HL-60/S4 (cell line): ENCODE data around the gene ACSF3.

ENCODE experiments used
- in situ Hi-C: fragments of 300-500 bp; cut with MboI; formaldehyde crosslinking; loops from 2 replicates; pipeline ENCODE4 v1.14.3; 2022; ENCODE audit warnings: low sequenced_read_pairs

ACSF3 gene

DNA sequence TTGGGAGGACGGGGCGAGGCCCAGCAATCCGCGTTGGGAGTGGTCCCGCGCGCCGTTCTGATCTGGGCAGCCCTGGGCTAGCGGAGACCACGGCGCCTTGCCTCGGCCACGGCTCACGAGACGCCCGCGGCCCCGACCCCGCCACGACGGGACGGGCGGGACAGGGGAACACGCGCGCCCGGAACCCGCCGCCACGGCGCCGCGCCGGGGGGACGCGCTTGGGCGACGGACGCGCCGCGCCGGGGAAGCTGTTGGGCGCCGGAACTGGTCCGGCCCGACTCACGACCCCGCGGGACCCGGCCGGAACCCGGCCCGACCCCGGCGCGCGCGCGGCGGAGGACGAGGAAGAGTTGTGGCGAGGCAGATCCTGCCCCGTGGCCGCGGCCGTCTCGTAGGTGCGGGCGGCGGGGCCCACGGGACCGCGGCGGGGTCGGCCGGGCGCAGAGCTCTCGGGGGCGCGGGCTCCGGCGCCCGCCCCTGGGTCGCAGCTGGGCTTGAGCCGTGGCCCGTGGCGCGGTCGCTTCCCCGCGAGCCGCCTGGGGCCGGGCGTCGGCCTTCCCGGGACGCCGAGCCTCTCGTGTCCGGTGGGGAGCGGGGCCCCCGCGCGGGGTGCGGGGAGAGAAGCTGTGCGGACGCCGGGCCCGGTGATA lies at the start of gene ACSF3:
TSS of gene ACSF3 (plus strand) at position 251 of the 650 bp plus-strand sequence. CDS start 6,830 bp downstream, outside the sequence.
- in situ Hi-C loops = no loop called here

DNA sequence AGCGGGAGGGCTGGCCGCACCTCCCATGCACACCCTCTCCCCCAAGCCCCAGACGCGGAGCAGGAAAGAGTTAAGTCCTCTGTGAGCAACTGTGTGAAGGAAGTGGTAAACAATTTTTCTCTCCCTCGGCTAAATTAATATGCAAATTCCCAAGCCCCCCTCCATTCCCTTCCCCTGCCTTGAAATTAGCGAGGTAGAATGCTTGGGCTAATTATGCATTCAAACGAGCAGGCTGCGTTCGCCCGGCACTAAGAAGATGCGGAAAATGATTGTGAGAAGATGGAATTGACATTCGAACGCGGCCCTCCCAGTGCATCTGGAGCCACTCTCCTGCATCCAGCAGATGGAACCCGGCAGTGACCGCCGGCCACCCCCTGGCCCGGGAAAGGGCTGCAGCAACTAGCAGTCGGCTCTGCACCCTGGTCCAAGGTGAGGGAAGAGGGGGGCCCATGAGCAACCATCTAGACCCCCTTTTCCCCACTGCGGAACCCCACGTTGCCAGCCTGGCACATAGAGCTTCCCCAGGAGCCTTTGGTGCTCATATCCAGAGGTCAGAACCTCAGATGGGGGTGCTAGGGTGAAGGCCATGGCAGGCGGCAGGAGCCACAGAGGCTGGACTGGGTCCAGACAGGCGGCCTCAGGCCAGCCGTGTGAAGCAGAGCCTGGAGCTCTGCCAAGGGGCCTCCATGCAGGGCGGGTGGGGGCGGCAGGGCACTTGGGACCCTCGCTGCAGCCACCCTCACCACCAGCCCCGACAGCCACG lies 49.1 kb upstream of the ACSF3 start:
- in situ Hi-C loops = no loop called here

DNA sequence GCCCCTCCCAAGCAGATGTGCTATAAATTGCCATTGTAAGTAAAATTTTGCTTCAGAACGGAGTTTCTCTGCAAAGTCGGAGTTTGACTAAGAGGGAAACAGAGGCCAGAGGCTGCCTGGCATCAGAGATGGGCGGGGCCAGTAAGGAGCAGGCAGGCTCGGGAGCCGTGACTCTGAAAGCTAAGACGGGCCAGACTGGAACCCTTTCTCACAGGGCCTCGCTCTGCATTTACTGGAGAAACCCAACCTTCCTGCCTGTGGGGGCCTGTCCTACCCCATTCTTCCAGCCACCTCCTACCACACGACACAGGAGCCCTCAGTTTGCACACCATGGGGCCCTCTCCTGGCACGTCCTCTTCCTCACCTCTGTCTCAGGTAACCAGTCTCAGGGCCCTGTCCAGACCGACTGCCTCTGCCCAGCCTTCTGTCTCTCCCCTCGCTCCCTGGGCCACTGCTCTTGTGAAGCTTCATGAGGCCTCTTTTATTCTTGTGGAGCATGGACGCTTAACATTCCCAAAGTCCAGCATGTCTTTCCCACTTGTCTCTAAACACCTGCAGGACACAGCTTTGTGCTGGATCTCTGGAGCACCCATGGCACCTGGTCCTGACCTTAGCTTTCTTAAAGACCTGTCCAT lies 48.4 kb upstream of the ACSF3 start:
- in situ Hi-C loops = no loop called here

DNA sequence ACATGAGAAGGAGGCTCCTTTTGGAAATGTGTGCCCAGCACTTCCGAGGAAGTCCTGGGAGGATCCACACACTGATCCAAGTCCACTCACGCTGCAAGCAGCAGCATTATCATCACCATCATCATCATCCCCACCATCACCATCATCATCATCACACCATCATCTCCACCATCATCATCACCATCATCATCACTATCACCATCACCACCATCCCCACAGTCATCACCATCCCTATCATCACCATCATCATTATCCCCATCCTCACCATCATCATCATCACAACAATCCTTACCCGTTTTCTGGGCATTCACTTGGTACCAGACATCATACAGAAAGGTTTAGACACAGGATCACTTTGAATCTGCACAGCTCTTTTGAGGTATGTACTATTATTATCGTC lies 47.8 kb upstream of the ACSF3 start:
- in situ Hi-C loops = no loop called here

DNA sequence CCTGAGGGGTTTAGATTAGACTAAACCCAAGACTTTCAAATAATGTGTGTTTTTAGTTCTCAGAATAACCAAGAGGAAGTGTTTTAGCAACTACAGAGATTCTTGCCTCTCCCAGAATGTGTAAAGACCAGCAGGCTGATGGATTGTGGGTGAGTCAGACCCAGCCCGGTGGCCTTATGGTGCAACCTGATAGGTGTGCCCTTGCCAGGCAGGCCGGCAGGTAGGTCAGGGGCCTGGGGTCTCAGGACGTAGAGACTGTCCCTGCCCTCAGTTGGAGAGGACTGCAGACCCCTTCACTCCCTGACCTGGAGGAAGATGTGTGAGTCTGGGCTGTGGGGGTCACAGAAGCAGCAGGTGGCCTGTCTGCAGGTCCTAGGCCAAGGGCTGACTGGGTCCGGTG lies 47.2 kb upstream of the ACSF3 start:
- in situ Hi-C loops = no loop called here

DNA sequence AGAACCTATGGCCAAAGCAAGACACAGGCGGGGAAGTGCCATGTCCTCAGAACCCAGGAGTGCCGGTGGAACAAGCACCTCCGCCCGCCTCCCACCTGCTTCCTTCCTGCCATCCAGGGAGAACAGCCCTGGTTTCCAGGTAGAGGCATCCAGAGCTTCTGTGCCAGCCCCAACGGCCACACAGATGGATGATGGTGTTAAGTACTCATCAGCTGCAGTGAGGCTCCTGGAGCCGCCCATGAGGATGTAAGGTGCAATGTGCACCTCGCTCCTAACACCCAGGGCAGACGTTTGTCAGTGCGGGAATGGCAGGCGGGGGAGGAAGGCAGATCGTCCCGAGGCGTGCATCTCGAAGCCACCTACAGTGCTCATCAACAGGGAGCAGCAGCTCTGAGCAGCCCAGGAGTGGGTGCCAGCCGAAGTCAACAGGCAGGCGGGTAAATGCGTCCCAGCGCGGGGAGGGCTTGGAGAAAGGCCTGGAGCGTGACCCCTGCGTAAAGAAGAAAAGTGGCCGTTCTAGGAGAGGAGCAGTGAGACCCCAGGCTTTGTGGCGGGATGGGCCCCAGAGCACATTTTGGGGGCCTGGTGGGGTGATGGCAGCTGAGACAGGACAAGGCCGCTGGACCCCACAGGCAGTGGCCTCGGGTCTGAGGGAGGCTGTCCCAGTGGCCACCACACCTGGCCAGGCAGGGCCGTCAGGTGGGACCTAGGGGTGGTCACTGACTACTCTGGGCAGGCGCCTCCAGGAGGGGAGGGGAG lies 46.1 kb upstream of the ACSF3 start:
- in situ Hi-C loops = no loop called here

DNA sequence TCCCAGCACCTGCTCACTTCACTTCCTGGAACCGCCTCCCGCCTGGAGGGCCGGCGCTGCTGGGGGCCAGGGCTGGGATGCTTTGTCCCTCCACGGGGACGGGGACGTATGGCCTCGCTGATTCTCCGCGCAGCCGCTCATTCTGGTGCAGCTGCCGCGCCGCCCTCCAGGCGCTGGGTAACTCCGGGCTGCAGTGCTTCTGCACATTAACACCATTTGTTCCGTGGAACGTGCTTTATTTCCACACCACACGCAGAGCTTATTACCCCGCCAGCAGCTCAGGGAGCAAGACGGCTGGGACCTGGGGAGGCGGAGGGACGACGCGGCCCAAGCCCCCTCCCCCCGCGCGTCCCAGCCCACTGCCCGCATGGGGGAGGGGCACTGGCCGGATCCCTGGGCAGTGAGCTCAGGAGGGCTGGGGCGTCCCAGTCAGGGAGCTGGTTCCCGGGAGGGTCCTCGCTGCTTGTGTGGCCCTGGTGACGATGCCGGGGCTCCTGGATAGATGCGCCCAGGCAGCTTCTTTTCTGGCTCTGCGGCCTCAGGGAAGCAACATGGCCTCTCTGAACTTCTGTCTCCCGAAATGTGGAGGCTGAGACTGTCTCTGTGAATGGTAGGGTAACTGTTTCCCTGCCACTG lies 45.4 kb upstream of the ACSF3 start:
- in situ Hi-C loops = no loop called here

DNA sequence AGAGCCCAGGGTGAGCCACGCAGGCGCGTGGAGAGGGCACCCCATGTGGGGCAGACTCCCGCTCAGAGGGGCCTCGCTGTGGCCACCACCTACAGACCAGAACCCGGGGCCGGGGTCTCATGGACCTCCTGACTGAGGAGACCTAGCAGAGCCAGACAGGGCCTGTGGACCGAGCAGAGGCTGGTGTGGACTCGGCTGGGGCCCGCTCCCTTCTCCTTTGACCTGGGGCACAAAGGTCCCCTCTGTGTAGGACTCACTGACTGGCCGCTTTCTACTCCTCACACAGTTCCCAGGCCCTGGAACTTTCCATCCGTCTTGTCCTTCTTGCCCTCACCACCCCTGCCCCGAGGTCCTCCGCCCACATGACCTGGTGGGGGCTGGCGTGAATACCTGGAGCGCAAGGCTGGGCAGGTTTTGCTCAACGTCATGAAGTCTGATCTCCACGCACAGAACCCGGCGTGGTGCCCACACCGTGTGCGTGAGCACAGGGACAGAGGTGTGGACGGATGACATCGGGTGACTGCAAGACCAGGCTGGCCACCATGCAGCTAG lies 44.7 kb upstream of the ACSF3 start:
- in situ Hi-C loops = no loop called here

DNA sequence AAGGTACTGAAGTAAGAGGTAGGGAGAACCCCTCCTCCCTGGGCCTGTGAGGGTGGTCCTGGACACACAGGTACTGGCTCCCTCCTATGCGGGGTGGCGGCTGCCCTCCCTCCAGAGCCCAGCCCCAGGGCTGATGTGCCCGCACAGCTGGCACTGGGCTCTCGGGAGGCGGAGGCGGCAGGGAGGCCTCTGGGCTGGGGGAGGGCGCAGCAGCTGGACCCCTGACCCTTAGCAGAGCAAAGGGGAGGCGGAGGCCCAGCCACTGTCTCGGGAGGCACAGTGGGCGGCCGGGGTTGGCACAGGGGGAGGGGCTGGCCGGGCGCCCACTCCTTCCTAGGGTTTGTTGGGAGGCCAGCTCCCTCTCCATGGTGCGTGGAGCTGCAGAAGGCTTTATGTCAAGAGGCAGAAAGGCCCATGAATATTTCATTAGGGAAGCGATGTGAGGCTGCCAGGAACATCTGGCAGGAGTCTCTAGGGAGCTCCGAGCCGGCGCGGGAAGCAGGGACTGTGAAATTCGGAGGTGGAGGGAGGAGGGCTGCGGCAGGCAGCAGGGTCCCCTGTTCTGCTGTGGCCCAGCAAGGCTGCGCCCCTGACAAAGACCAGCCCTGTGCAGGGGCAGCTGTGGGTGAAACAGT lies 44.1 kb upstream of the ACSF3 start:
- in situ Hi-C loops = no loop called here

DNA sequence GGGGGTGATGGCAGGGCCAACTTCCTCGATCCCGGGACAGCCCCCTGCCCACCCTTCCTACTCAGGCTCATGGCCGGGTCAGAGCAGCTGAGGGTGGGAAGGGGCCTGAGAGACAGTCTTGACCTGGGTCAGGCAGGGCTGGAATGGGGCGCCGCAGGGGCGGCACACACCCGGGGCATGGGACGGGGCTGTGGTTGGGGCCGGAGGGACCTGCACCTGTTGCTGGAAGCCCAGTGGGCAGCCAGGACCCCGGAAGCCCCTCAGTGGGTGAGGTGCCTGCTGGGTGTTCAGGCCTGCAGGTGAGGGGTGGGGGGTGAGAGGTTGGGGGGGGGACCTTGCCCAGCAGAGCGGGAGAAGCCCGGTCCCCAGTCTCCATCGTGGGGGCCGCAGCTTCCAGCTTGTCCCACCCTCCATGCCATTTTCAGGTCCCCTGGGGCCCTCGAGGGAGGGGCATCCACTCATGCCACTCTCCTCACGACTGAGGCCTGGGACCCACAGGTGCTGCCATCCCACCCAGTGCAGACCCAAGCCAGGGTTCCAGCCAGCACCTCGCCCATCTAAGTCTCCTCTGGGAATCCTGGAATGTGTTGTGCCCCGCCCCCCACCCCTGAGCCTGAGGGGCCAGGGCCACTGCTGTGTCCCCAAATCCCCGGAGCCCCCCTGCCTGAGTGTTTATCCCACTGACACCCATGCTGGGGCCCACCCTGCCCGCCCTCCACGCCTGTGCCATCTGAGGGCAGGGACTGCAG lies 43.4 kb upstream of the ACSF3 start:
- in situ Hi-C loops = no loop called here

DNA sequence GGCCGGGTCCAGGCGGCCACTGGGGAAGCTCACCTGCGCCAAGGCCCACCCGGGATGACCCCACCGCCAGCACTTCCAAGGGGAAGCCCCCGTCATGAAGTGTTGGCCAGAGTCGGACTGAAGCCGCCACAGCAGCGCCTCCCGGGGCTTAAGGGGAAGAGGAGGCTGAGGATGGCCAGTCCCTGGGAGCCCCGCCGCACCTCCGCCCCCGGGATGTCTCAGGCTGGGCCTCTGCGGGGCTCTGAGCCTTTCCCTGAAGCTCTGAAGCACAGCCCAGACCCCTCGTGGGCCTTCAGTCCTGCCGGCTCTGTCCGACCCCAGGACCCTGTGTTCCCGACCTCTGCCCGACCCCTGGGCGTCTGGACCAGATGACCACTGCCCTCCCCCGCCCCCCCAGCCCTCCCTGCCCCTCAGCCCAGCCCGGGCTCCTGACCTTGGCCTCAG lies 42.8 kb upstream of the ACSF3 start:
- in situ Hi-C loops = no loop called here

DNA sequence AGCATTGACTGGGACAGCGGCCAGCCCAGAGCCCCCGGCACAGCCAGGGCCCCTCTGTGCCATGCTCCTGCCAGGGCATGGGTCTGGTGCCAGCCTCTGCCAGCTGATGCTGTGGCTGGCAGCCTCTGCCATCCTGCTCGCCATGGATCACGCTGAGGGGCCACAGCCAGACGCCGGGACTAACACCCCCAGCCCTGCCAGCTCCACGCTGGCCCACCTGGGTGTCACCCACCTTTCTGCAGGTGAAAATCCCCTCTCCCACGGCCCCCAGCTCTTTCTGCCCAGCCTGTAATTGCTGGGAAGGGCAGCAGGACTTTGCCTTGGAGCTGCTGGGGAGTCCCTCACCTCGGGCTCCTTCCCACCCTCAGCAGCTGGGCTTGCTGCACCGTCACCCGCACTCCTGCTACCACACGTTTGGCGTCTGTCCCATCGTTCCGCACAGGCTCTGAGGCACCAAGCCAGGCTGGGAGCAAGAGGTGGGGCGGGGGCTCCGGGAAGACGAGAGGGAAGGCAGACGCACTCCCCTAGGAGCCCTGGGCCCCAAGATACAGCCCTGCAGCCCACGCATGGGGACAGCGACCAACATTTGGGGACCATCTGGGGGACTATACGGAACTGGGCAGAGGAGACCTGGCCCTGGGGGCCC lies 42.0 kb upstream of the ACSF3 start:
- in situ Hi-C loops = no loop called here

DNA sequence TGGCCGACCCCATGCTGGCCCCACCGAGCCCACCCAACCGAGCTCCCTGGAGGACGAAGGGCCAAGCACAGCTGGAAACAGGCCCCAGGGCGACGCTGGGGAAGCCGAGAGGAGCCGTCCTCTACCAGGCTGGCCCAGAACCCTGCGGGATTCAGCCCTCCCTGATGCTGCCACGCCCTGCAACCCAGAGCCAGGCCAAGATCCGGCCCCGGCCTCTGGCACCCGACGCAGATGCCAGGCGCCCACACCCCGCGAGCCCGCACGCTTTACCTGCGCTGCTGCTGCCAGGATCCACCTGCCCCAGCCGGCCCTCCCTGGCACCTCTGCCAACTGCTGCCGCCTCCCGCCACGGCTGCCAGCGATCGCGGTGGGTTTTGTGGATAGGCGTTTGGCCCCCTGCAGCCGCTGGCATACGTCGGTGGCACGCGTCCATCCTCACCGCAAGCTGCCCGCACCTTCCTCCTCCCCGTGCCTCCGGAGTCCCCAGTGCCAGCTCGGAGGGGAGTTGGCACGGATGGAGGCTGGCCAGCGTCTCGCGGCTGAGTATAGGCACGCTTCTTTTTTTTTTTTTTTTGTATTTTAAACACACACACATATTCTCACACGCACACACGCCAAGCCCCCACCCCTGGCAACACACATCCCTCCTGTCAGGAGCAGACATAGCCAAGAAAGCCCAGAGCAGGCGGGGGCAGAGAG lies 41.3 kb upstream of the ACSF3 start:
- in situ Hi-C loops = no loop called here

DNA sequence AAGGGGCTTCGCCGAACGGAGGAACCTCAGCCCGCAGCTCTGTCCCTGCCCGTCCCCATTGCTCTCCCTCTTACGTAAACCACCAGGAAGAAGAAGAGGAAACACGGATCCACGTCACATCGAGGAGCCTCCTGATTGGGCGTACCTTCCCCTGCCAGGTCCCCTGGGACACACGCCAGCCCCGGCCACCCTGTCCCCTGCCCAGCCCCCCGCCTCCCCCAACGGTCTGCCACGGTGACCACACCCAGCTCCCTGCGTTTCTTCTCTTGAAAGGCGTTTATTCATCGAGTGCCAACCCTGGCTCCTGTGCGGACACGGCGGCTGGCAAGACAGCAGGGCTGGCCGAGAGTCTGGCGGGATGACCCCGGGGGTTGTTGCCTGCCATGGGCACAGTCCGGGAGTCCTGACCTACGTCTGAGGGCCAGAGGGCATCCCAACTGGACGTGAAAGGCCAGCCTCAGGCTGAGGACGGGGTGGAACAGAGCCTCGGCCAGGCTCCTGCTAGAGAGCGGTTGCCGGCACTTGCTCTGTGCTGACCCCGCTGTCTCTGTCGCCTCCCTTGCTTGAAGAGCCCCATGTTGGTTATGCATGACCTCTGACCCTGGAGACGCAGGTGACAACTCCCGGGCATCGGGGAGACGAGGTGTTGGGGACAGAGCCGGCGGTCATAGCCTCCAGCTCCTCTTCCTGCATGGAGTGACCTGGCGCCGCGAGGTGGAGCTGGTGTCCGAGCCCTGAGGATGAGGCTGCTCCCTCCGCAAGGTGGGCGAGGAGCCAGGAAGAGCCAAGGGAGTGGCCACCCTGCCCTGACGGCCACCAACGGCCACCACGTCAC lies 40.5 kb upstream of the ACSF3 start:
- in situ Hi-C loops = no loop called here

DNA sequence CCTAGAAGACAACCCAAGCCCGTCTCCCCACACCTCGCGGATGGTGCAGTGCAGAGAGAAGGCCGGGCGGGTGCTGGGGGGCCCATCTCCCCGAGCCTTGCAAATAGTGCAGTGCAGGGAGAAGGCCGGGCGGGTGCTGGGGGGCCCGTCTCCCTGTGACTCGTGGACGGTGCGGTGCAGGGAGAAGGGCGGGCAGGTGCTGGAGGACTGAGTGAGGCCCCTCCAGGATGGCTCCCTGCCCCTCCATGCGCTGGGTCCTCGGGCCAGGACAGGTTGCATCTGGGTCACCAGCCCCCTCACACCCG lies 40.0 kb upstream of the ACSF3 start:
- in situ Hi-C loops = no loop called here

DNA sequence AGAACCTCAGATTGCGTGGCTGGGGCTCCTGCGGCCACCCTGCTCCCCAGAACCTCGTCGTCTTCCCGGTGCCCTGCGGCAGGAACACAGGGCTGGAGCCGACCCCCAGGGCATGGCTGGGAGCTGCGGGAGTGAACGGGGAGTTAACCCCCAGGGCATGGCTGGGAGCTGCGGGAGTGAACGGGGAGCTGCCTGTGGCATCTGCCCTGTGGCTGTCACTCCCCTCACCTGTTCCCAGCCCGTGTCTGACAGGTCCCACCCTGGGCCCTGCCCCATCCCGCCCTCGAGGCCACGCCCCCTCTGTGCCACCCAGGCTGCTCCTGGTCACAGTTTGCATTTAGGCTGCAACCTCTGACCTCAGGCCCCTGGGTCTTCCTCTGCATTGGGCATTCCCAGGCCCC lies 39.4 kb upstream of the ACSF3 start:
- in situ Hi-C loops = no loop called here

DNA sequence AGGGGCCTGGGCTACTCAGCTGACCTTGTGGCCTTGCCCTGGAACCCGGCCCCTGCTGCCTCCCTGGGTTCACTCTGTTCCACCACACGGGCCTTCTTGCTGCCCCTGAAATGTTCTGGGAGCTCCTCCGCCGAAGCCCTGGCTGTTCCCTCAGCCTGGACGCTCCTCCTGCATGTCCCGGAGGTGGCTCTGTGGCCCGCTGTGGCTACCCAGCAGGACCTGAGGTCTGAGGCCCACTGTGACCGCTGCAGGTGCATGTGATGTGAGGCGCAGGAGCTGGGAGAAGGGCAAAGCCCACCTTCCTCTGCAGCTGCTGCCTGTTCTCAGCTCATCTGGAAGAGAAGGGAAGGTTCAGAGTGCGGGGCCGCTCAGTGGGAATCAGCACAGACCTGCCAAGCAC lies 38.9 kb upstream of the ACSF3 start:
- in situ Hi-C loops = no loop called here

DNA sequence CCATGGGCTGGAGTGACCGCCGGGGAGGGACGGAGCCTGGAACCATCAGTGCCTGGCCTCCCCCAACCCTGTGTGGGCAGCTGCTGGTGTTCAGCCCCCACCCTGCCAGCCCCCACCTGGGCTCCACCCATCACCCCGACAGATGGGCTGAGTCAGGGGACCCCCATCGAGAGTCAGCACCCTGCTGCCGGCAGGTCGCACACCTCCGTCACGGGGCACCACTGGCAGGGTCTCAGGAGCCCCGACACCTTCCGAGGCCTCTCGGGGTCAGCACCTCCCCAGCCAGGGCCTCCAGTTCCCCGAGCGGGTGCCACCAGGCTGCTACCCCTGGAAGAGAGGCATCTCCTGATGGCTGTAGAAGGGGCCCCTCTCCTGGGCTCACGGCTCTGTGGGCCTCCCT lies 38.3 kb upstream of the ACSF3 start:
- in situ Hi-C loops = no loop called here
